Germinal center (tissue), 1 donor: Measurements from ENCODE around the gene PCDHB3.
"Not testable (repeated sequence)": the region's sequence is repeated elsewhere in the genome, so short reads cannot be mapped to it uniquely, and the experiment has no call there.

Source experiments
- DNase-seq: peaks from one replicate; pipeline ENCODE4 v3.0.0; 2012; ENCODE audit warnings: mixed read lengths, low spot score

The PCDHB3 gene

DNA sequence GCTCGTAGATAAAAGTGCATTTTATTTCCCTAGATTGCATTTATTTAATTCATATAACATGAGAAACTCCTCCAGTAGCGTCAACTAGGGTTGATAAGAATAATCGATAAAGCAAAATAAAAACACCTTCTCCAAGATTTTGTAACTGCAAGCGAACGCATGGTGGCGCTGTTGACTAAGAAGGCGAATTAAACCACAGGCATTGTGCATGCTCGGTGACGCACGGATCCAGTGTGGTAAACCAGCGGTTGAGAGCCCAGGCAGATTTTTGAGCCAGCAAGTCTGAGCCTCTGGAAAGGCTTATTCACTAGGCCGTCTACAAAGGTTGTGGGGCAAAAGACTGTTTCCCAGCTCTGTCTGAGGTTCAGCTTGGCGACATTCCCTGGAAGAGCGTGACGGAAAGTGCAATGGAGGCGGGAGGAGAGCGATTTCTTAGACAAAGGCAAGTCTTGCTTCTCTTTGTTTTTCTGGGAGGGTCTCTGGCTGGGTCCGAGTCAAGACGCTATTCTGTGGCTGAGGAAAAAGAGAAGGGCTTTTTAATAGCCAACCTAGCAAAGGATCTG is at the start of gene PCDHB3:
Gene PCDHB3 (plus strand): TSS at position 231 of the 563 bp plus-strand sequence. CDS start 177 bp downstream, at position 408.
- no peak for DNase-seq

GRCh38 chr5:141050622-141051520 is 49.4 kb upstream of the PCDHB3 start, which contains the start of gene PCDHB1:
PCDHB1 (plus strand) TSS chr5:141051374; CDS start chr5:141051471, 97 bp downstream.
- DNase-seq = no peak

- no peak for DNase-seq
Observed at GRCh38 chr5:141051521-141051866, 48.8 kb upstream of the PCDHB3 start.

GRCh38 chr5:141077826-141078225 is 22.4 kb upstream of the PCDHB3 start:
- DNase-seq = no peak

DNA sequence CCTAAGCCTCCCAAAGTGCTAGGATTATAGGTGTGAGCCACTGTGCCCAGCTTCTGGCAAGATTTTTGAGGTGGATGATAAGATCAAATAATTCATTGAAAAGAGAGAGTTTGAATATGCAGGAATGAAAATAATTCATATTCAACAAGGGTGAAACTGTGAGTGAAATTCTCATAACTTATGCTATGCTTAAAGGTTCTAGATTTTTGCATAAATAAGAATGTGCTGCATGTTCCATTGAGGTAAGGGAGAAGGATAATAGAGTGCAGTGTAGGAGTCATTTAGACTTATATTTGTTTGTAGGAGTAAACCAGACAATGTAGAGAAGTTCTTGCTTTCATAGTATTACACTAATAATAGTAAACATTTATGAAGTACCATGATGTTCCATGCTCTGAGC is 18.0 kb upstream of the PCDHB3 start:
- DNase-seq = no peak

GRCh38 chr5:141084487-141084989 is 15.7 kb upstream of the PCDHB3 start:
- no peak for DNase-seq

- DNase-seq = no peak
Observed at GRCh38 chr5:141094481-141095262, 5.6 kb upstream of the PCDHB3 start, which contains the start of gene PCDHB2. PCDHB2 (plus strand) TSS chr5:141094615; CDS start chr5:141094791, 176 bp downstream.

GRCh38 chr5:141095263-141095641 is 5.0 kb upstream of the PCDHB3 start:
- no peak for DNase-seq

DNA sequence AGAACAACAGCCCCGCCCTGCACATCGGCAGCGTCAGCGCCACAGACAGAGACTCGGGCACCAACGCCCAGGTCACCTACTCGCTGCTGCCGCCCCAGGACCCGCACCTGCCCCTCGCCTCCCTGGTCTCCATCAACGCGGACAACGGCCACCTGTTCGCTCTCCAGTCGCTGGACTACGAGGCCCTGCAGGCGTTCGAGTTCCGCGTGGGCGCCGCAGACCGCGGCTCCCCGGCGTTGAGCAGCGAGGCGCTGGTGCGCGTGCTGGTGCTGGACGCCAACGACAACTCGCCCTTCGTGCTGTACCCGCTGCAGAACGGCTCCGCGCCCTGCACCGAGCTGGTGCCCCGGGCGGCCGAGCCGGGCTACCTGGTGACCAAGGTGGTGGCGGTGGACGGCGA is 4.1 kb upstream of the PCDHB3 start:
- not testable (repeated sequence) for DNase-seq

GRCh38 chr5:141096586-141096985 is 3.7 kb upstream of the PCDHB3 start:
- DNase-seq = not testable (repeated sequence)

DNA sequence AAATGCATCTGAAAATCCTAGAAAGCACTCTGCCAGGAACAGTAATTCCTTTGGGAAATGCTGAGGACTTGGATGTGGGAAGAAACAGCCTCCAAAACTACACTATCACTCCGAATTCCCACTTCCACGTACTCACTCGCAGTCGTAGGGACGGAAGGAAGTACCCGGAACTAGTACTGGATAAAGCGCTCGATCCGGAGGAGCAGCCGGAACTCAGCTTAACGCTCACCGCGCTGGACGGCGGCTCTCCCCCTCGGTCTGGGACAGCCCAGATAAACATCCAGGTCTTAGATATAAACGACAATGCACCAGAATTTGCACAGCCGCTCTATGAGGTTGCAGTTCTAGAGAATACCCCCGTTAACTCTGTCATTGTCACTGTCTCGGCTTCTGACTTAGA is 786 bp downstream of the PCDHB3 start:
- DNase-seq = no peak

DNA sequence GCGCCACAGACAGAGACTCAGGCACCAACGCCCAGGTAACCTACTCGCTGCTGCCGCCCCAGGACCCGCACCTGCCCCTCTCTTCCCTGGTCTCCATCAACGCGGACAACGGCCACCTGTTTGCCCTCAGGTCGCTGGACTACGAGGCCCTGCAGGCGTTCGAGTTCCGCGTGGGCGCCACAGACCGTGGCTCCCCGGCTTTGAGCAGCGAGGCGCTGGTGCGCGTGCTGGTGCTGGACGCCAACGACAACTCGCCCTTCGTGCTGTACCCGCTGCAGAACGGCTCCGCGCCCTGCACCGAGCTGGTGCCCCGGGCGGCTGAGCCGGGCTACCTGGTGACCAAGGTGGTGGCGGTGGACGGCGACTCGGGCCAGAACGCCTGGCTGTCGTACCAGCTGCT is 1.8 kb downstream of the PCDHB3 start:
- not testable (repeated sequence) for DNase-seq

- DNase-seq = not testable (repeated sequence)
Observed at GRCh38 chr5:141102471-141102870, 2.2 kb downstream of the PCDHB3 start.

- no peak for DNase-seq
Observed at GRCh38 chr5:141105350-141105749, 5.1 kb downstream of the PCDHB3 start.

- no peak for DNase-seq
Observed at GRCh38 chr5:141119250-141119649, 19.0 kb downstream of the PCDHB3 start.

GRCh38 chr5:141121563-141121962 is 21.3 kb downstream of the PCDHB3 start, which contains the start of gene PCDHB4:
PCDHB4 (plus strand) TSS chr5:141121818; CDS start chr5:141121999, 181 bp downstream.
- no peak for DNase-seq

GRCh38 chr5:141121985-141122384 is 21.7 kb downstream of the PCDHB3 start:
- DNase-seq = no peak

GRCh38 chr5:141123396-141124135 is 23.3 kb downstream of the PCDHB3 start:
- DNase-seq = not testable (repeated sequence)

DNA sequence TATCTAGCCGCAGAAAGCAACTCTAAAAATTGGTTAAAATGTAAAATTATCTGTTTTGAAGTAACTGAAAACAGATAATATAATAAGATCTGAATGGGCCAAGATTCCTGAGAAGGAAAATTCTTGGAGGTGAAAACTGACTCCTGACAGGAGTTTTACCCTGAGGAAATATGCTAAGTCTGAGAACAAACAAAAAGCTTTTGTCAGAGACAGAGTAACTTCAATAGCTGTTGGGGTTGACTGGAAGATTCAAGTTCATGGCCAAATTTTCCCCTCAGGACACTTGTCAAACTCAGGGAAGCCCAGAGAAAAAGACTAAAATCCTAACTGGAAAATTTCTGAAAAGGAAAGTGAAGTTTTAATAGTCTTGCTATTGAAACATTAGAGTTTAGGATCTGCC is 27.0 kb downstream of the PCDHB3 start:
- no peak for DNase-seq

DNA sequence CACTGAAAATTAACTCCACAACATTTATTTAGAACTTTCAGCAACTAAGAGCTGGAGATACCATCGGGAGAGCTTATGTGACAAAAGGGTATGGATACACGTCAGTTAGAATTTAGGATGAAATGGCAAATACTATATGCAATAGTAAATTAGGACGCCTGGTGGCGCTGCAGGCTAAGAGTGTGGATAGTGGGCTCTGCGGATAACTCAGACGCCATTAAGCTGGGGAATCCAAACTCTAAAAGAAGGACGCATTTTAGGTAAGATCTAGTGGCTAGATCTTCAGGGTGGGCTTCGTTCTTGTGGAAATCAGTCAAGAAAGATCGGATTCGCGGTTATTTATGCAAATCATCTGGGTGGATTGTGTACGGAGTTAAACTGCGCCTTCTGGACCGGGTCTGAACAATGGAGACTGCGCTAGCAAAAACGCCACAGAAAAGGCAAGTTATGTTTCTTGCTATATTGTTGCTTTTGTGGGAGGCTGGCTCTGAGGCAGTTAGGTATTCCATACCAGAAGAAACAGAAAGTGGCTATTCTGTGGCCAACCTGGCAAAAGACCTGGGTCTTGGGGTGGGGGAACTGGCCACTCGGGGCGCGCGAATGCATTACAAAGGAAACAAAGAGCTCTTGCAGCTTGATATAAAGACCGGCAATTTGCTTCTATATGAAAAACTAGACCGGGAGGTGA is 34.9 kb downstream of the PCDHB3 start, which contains the start of gene PCDHB5:
Gene PCDHB5 (plus strand): TSS at position 177 of the 688 bp plus-strand sequence. CDS start 229 bp downstream, at position 406.
- DNase-seq = no peak
